A549 (cell line): Measurements from ENCODE around the gene LENG8. TPM values are rescaled to one million over a fixed set of nuclear protein-coding genes. Genes with fewer than 3 reads are reported as not detected.

Source experiments
- ATAC-seq, 2 experiments: fragments of 200-7000 bp in 1 of 2; fragments of >200 bp in 1 of 2; cut with Nextera tagmentation in 1 of 2; cut with Tn5 transposase in 1 of 2; 3 replicates each; pipeline versions ENCODE4 v1.8.0 to v1.9.1; 2018 to 2020; ENCODE audit warnings: mild to moderate bottlenecking in 1 of 2, moderate library complexity in 1 of 2
- CTCF ChIA-PET: fragments of 300-600 bp; sonication (Branson Sonifier 250); formaldehyde crosslinking; extraction: SDS; loops from one replicate; lab custom pipeline; 2021; ENCODE audit warnings: antibody characterized with exemption, inconsistent platforms; lab: Yijun Ruan, JAX
- POLR2A ChIA-PET: fragments of 350-600 bp; formaldehyde crosslinking; extraction: SDS; loops from one replicate; lab custom pipeline; 2021; ENCODE audit warnings: antibody characterized with exemption, inconsistent platforms; lab: Yijun Ruan, JAX
- DNase-seq, 2 experiments: peaks; one replicate each; pipeline versions ENCODE4 v3.0.0 to v3.0.0-alpha.2; 2011 to 2016; ENCODE audit warnings: low read depth in 1 of 2, low spot score in 1 of 2
- FAIRE-seq: peaks from 2 replicates; lab custom pipeline; 2011; peaks lifted over from hg19 to GRCh38; lab: Jason Lieb, UNC
- H3K27ac ChIP-seq, 2 experiments: fragments of >200 bp; sonication (Bioruptor Twin); formaldehyde crosslinking; 3 replicates each; pipeline ENCODE4 v1.5.1; 2016 to 2017
- H3K4me1 ChIP-seq: fragments of >200 bp; sonication (Bioruptor Twin); formaldehyde crosslinking; 3 replicates; pipeline ENCODE4 v1.6.1; 2016
- H3K4me2 ChIP-seq: fragments of >200 bp; sonication (Bioruptor Twin); formaldehyde crosslinking; 3 replicates; pipeline ENCODE4 v1.6.1; 2016
- H3K4me3 ChIP-seq: fragments of >200 bp; sonication (Bioruptor Twin); formaldehyde crosslinking; 3 replicates; pipeline ENCODE4 v1.5.1; 2016
- H3K9me3 ChIP-seq: fragments of >200 bp; sonication (Bioruptor Twin); formaldehyde crosslinking; 3 replicates; pipeline ENCODE4 v1.6.1; 2016
- BHLHE40 ChIP-seq: IDR thresholded peaks from 2 replicates; pipeline ENCODE4 v1.6.1; 2012; ENCODE audit warnings: low read depth, low read length, inconsistent platforms
- CBX8 ChIP-seq: fragments of 200-600 bp; sonication (generic); IDR thresholded peaks from 2 replicates; pipeline ENCODE4 v1.6.1; 2016
- CHD2 ChIP-seq: fragments of 150-350 bp; IDR thresholded peaks from 2 replicates; pipeline ENCODE4 v1.6.1; 2014; ENCODE audit warnings: low read length; ENCODE audit not compliant: partially characterized antibody
- EHF ChIP-seq: fragments of 250-450 bp; sonication (Bioruptor Pico); IDR thresholded peaks from 2 replicates; pipeline ENCODE4 v1.5.0; 2020; ENCODE audit warnings: mild to moderate bottlenecking
- FOXS1 ChIP-seq: fragments of 250-450 bp; sonication (Bioruptor Pico); IDR thresholded peaks from 2 replicates; pipeline ENCODE4 v1.5.0; 2020; ENCODE audit warnings: mild to moderate bottlenecking, moderate library complexity
- HEYL ChIP-seq: fragments of 250-450 bp; sonication (Bioruptor Pico); IDR thresholded peaks from 2 replicates; pipeline ENCODE4 v1.8.0; 2021; ENCODE audit warnings: mild to moderate bottlenecking, moderate library complexity
- HOXA7 ChIP-seq: fragments of 250-450 bp; sonication (Bioruptor Pico); IDR thresholded peaks from 2 replicates; pipeline ENCODE4 v1.5.0; 2020; ENCODE audit warnings: mild to moderate bottlenecking, moderate library complexity
- HOXB13 ChIP-seq: fragments of 250-450 bp; sonication (Bioruptor Pico); IDR thresholded peaks from 2 replicates; pipeline ENCODE4 v1.5.0; 2020; ENCODE audit warnings: low read depth, mild to moderate bottlenecking, moderate library complexity
- JUNB ChIP-seq: fragments of >200 bp; sonication (Bioruptor Twin); formaldehyde crosslinking; IDR thresholded peaks from 2 replicates; pipeline ENCODE4 v1.6.1; 2016
- KDM5A ChIP-seq: fragments of 200-600 bp; sonication (generic); IDR thresholded peaks from 2 replicates; pipeline ENCODE4 v1.6.1; 2016; ENCODE audit warnings: antibody characterized with exemption, mild to moderate bottlenecking
- MAFK ChIP-seq: fragments of 450-650 bp; IDR thresholded peaks from 2 replicates; pipeline ENCODE4 v1.6.1; 2014; ENCODE audit not compliant: partially characterized antibody
- NFE2L2 ChIP-seq: fragments of 150-350 bp; conservative IDR thresholded peaks from 2 replicates; pipeline ENCODE4 v1.6.1; 2014; ENCODE audit warnings: low read length
- RFX5 ChIP-seq: fragments of 450-650 bp; IDR thresholded peaks from 2 replicates; pipeline ENCODE4 v1.7.1; 2014; ENCODE audit warnings: antibody characterized with exemption, mild to moderate bottlenecking, moderate library complexity
- RNF2 ChIP-seq: fragments of 200-600 bp; sonication (generic); IDR thresholded peaks from 2 replicates; pipeline ENCODE4 v1.6.1; 2016; ENCODE audit warnings: low read depth, mild to moderate bottlenecking, antibody characterized with exemption, moderate library complexity, borderline replicate concordance
- SREBF2 ChIP-seq: fragments of 450-650 bp; IDR thresholded peaks from 2 replicates; pipeline ENCODE4 v1.6.1; 2014; ENCODE audit warnings: mild to moderate bottlenecking, moderate library complexity
- ZFP36 ChIP-seq: fragments of 450-650 bp; IDR thresholded peaks from 2 replicates; pipeline ENCODE4 v1.6.1; 2014; ENCODE audit warnings: borderline replicate concordance; ENCODE audit not compliant: partially characterized antibody
- ZSCAN20 ChIP-seq: fragments of 250-450 bp; sonication (Bioruptor Pico); IDR thresholded peaks from 2 replicates; pipeline ENCODE4 v1.8.0; 2022; ENCODE audit warnings: mild to moderate bottlenecking, moderate library complexity
- WGBS: methylation state at CpG from one replicate; pipeline ENCODE4 v1.1.6; 2017; ENCODE audit errors: missing lambda C conversion rate; 5-methylcytosine and 5-hydroxymethylcytosine counted together
- polyA plus RNA-seq, 4 experiments: library from polyadenylated mRNA; depleted of rRNA in 3 of 4; stranded (reverse); fragments of >200 nt; fragmentation: RNase III in 1 of 4; extraction: RNeasy Plus Mini Kit Qiagen cat#74134 plus additional on column Dnase treatment in 1 of 4; gene quantifications; 2 replicates in 3 of 4; 3 replicates in 1 of 4; pipeline ENCODE4 v1.2.3, GENCODE V29; 2011 to 2017
- TF ChIP-seq, protein P1 (sequence below): IDR thresholded peaks from 2 replicates; pipeline ENCODE4 v1.6.1; 2012; ENCODE audit warnings: low read depth, borderline replicate concordance
- TF ChIP-seq, protein P2 (sequence below): fragments of 250-450 bp; sonication (Bioruptor Pico); IDR thresholded peaks from 2 replicates; pipeline ENCODE4 v1.5.0; 2020; ENCODE audit warnings: low read depth, mild to moderate bottlenecking, moderate library complexity
- TF ChIP-seq, protein P3 (sequence below): IDR thresholded peaks from 2 replicates; pipeline ENCODE4 v1.6.1; 2012

The LENG8 gene
- polyA plus RNA-seq, 2 of the 4 experiments (the other 2 are of a cell fraction) = 30.6 to 140 TPM

DNA sequence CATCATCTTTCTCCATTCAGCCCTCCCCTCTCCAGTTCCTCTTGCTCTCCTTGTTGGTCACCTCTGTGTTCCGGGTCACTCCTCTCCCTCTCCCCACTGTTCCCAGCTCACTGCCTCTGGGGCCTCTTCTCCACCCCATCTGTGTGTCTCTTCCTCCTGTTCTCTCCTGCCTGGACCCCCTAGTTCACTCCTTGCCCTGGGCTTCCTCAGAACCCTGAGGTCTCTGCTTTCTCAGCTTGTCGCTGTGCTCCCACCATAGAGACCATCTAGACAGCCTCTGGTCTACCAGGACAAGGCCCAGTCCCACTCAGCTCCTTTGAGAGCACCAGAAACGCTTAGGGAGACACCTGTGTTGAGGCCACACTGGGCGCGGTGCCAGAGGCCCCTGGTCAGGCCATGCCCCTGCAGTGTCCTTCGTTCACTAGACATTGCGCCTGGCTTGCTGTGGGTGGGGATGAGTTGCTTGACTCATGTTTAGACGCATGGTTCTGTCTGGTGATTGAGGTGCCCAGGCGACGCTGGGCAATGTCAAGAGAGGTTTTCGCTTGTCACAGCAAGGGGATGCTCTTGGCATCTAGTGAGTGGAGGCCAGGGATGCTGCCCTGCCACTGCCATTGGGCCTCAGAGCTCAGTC, 9.8 kb downstream of the LENG8 start:
- POLR2A ChIA-PET = interaction anchor here (7.1 kb wide), 1 partner anchor 9 kb away, joined by 130 read pairs; the partner anchor contains the start of gene LENG8
- Histone ChIP-seq H3K9me3 (no peaks in the 10 kb centered on the region), H3K27ac (no peak overlapping the region), H3K4me2 (no peak overlapping the region), H3K4me1 (peaks cover 27% of the 10 kb centered on the region), H3K4me3 (no peak overlapping the region)
- no peak for FAIRE-seq
- no peak for TF ChIP-seq FOXS1 (CRISPR knock-in tag)
- no peak for TF ChIP-seq RFX5
- no peak for TF ChIP-seq ZFP36
- TF ChIP-seq HEYL (CRISPR knock-in tag) = no peak
- TF ChIP-seq NFE2L2 = no peak
- TF ChIP-seq JUNB = no peak
- TF ChIP-seq, protein P1, sequence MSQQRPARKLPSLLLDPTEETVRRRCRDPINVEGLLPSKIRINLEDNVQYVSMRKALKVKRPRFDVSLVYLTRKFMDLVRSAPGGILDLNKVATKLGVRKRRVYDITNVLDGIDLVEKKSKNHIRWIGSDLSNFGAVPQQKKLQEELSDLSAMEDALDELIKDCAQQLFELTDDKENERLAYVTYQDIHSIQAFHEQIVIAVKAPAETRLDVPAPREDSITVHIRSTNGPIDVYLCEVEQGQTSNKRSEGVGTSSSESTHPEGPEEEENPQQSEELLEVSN = no peak
- no peak for TF ChIP-seq HOXA7
- no peak for TF ChIP-seq CBX8
- TF ChIP-seq, protein P2, sequence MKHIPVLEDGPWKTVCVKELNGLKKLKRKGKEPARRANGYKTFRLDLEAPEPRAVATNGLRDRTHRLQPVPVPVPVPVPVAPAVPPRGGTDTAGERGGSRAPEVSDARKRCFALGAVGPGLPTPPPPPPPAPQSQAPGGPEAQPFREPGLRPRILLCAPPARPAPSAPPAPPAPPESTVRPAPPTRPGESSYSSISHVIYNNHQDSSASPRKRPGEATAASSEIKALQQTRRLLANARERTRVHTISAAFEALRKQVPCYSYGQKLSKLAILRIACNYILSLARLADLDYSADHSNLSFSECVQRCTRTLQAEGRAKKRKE = no peak
- TF ChIP-seq KDM5A = no peak
- TF ChIP-seq BHLHE40 = no peak
- TF ChIP-seq ZSCAN20 = no peak
- no peak for TF ChIP-seq HOXB13 (CRISPR knock-in tag)
- TF ChIP-seq, protein P3, sequence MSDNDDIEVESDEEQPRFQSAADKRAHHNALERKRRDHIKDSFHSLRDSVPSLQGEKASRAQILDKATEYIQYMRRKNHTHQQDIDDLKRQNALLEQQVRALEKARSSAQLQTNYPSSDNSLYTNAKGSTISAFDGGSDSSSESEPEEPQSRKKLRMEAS = no peak
- no peak for TF ChIP-seq RNF2
- no peak for TF ChIP-seq EHF (CRISPR knock-in tag)
- no peak for TF ChIP-seq CHD2
- 91% methylated on average over 11 of the region's 11 CpGs for WGBS
- no peak for ATAC-seq
- DNase-seq = no peak
- CTCF ChIA-PET = interaction anchor here (0.9 to 2.0 kb wide), 3 partner anchors 10 to 13 kb away, joined by 3 to 4 read pairs (median 3); partner anchors contain the start of gene LENG8

DNA sequence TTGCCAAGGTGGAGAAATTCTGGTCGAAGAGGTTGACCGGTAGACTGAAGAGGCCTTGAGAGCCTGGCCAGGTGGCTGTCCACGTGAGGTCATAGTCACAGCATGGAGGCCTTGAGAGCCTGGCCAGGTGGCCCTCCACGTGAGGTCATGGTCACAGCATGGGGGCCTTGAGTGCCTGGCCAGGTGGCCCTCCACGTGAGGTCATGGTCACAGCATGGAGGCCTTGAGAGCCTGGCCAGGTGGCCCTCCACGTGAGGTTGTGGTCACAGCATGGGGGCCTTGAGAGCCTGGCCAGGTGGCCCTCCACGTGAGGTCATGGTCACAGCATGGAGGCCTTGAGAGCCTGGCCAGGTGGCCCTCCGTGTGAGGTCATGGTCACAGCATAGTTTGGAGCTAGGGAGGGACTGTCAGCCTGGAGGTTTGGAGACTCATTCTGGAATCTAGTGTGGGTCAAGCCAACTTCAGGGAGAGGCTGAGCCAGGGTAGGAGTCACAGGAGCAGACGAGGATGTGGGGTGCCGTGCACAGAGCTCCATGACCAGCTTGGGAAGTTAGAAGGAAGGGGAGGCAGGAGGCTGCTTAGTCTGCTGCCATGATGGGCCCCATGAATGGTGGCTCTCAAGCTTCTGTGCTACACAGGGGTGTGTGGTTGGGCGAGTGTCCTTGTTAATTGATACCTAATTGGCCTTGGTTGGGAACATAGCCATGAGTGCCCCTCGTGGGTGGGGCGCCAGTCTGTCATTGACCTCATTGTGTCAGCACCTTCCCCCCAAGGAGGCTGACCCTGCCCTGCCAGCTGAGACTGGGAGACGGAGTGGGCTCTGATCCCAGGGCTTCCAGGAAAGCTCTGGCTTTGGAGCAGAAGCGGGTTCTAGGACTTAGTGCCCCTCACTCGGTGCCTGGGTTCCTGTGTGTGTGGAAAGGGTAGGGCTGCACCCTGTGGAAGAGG, 10.6 kb downstream of the LENG8 start:
- Histone ChIP-seq H3K4me1 (peaks cover 27% of the 10 kb centered on the region), H3K9me3 (no peaks in the 10 kb centered on the region), H3K27ac (no peak overlapping the region), H3K4me2 (no peak overlapping the region), H3K4me3 (no peak overlapping the region)
- ATAC-seq (no peak), FAIRE-seq (no peak), DNase-seq (no peak)
- POLR2A ChIA-PET = interaction anchor here (7.1 kb wide), 1 partner anchor 10 kb away, joined by 130 read pairs; the partner anchor contains the start of gene LENG8
- TF ChIP-seq, protein P2 = no peak
- TF ChIP-seq MAFK (no peak), HEYL (CRISPR knock-in tag) (no peak), SREBF2 (no peak)
- CTCF ChIA-PET = interaction anchor here (0.9 to 2.0 kb wide), 3 partner anchors 11 to 21 kb away, joined by 3 to 4 read pairs (median 3); partner anchors contain the start of gene LENG8
- WGBS = 91% methylated on average over 13 of the region's 16 CpGs
